Measurements from ENCODE around the gene RAB17. TPM values are rescaled to one million over a fixed set of nuclear protein-coding genes. Genes with fewer than 3 reads are reported as not detected.

RAB17 gene
- total RNA-seq, 1 experiment from 2014 or later: 23.6 TPM

GRCh38 chr2:237631007-237631785, 40.7 kb upstream of the RAB17 start:
- TF ChIP-seq TCF7L2 (IDR thresholded peaks at IDR 0.05; ENCODE audit: low read depth, low read length) (no peak), SIN3A (IDR thresholded peaks at IDR 0.05; ENCODE audit: borderline replicate concordance, insufficient read depth, low read depth, low read length) (no peak)
- BruUV-seq (replicated peaks): no TSS peak
- CTCF ChIA-PET: no interaction called here
- peaks cover 17% of the 10 kb centered on the region for H3K4me1 ChIP-seq (ENCODE audit: control insufficient read depth, insufficient read depth, low read length)
- DNase-seq (ENCODE audit: low read depth, low spot score): no peak
- POLR2A ChIA-PET: no interaction called here
- 0 out of 2 replicates have a peak, but pooled peaks have one; percentile 22 for ATAC-seq
- intact Hi-C loops (cut with micrococcal nuclease; ENCODE audit: unreplicated experiment) (no loop called here), in situ Hi-C loops (cut with HindIII; ENCODE audit: low pct_unique_long_range_greater_than_20kb, low sequenced_read_pairs) (no loop called here)
- H3K36me3 ChIP-seq (ENCODE audit: control insufficient read depth, insufficient read depth, low read length): no peaks in the 10 kb centered on the region
- no peaks in the 10 kb centered on the region for H3K27me3 ChIP-seq (ENCODE audit: control insufficient read depth, insufficient read depth, low read length)
- no peak overlapping the region for H3K27ac ChIP-seq (ENCODE audit: low read length)
- H3K4me3 ChIP-seq (ENCODE audit: low read depth in 2 of 2, low read length in 2 of 2): no peak overlapping the region
- H3K9me3 ChIP-seq (ENCODE audit: control insufficient read depth, insufficient read depth, low read depth, low read length): no peaks in the 10 kb centered on the region

- BruUV-seq (replicated peaks): TSS peak; percentile 42
- in situ Hi-C loops (cut with HindIII; ENCODE audit: low pct_unique_long_range_greater_than_20kb, low sequenced_read_pairs): no loop called here
- intact Hi-C loops (cut with micrococcal nuclease; ENCODE audit: unreplicated experiment): no loop called here
- POLR2A ChIA-PET: no interaction called here
- DNase-seq (ENCODE audit: low read depth, low spot score) (no peak), ATAC-seq (no peak)
- Histone ChIP-seq H3K4me1 (ENCODE audit: control insufficient read depth, insufficient read depth, low read length) (peaks cover 20% of the 10 kb centered on the region), H3K27me3 (ENCODE audit: control insufficient read depth, insufficient read depth, low read length) (no peaks in the 10 kb centered on the region), H3K36me3 (ENCODE audit: control insufficient read depth, insufficient read depth, low read length) (no peaks in the 10 kb centered on the region), H3K27ac (ENCODE audit: low read length) (no peak overlapping the region), H3K9me3 (ENCODE audit: control insufficient read depth, insufficient read depth, low read depth, low read length) (no peaks in the 10 kb centered on the region), H3K4me3 (ENCODE audit: low read depth in 2 of 2, low read length in 2 of 2) (no peak overlapping the region)
- TF ChIP-seq TCF7L2 (IDR thresholded peaks at IDR 0.05; ENCODE audit: low read depth, low read length): no peak
- TF ChIP-seq POLR2AphosphoS5 (IDR thresholded peaks at IDR 0.05; ENCODE audit: low read depth, low read length): no peak
- no peak for TF ChIP-seq REST (IDR thresholded peaks at IDR 0.05; ENCODE audit: insufficient read depth in 1 of 2, low read depth in 2 of 2, low read length in 1 of 2)
- TF ChIP-seq CTCF (IDR thresholded peaks at IDR 0.05): no peak
- no peak for TF ChIP-seq SIN3A (IDR thresholded peaks at IDR 0.05; ENCODE audit: borderline replicate concordance, insufficient read depth, low read depth, low read length)
- CTCF ChIA-PET: no interaction called here
These were observed 39.9 kb upstream of the RAB17 start for GRCh38 chr2:237630216-237631000.
